Muscle of leg (tissue), 11 donors: ENCODE results near the gene ETS1. TPM values are rescaled to one million over a fixed set of nuclear protein-coding genes. Genes with fewer than 3 reads are reported as not detected.

Experiments used
- DNase-seq: peaks from one replicate; pipeline ENCODE4 v3.0.0; 2013
- H3K27ac ChIP-seq: one replicate; pipeline ENCODE4 v1.5.1; 2013; ENCODE audit warnings: mild to moderate bottlenecking, low read length, control low read depth
- H3K27me3 ChIP-seq: one replicate; pipeline ENCODE4 v1.6.1; 2013; ENCODE audit warnings: low read length; ENCODE audit not compliant: control insufficient read depth, insufficient read depth
- H3K36me3 ChIP-seq: one replicate; pipeline ENCODE4 v1.6.1; 2013; ENCODE audit warnings: low read length; ENCODE audit not compliant: control insufficient read depth, insufficient read depth
- H3K4me1 ChIP-seq: one replicate; pipeline ENCODE4 v1.6.1; 2013; ENCODE audit warnings: low read length; ENCODE audit not compliant: control insufficient read depth, insufficient read depth
- H3K4me3 ChIP-seq: one replicate; pipeline ENCODE4 v1.5.1; 2013; ENCODE audit warnings: low read length, control low read depth
- H3K9me3 ChIP-seq: replicated peaks from 2 replicates; pipeline ENCODE4 v1.6.1; 2013; ENCODE audit warnings: low read depth, low read length; ENCODE audit not compliant: control insufficient read depth
- WGBS: methylation state at CpG from one replicate; pipeline ENCODE4 v1.1.5; 2013; ENCODE audit warnings: missing lambda C conversion rate; ENCODE audit not compliant: insufficient coverage; 5-methylcytosine and 5-hydroxymethylcytosine counted together
- polyA plus RNA-seq, 8 donors: library from polyadenylated mRNA; unstranded; fragments of 120-200 nt; gene quantifications; one replicate each; pipeline versions ENCODE4 v1.2.1 to v1.2.3, GENCODE V29; 2013; ENCODE audit warnings: inconsistent platforms in 1 of 8, low replicate concordance in 1 of 8; ENCODE audit not compliant: insufficient read length in 8 of 8, insufficient read depth in 1 of 8
- total RNA-seq: library from RNA; stranded (reverse); fragments of 120-200 nt; gene quantifications from one replicate; pipeline ENCODE4 v1.2.4, GENCODE V29; 2013

The ETS1 gene
- total and polyA plus RNA-seq, 9 donors, result 35.3 to 79.1 (median 59.4) TPM

- 80% methylated on average over 2 of the region's 3 CpGs for WGBS
Observed at GRCh38 chr11:128595775-128596174, 8.4 kb upstream of the ETS1 start.

DNA sequence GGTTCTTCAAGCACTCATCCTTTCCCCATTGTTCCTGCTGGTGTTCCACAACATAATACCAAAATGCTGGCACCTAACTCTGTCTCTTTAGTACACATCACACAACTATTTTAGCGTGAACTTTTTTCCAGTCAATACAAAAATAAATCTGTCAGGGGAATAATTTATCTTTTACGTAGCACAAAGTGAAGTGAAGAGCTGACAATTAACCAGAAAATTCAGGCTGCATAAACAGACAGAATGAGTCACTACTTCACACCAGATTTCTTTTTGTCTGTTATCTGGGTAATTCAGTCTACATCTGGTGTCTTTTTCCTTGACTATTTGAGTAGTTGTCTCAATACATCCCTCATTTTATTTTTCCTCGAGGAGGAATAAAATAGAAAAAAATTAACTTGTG is 7.9 kb upstream of the ETS1 start:
- Histone ChIP-seq H3K27ac (no peak overlapping the region), H3K36me3 (no peaks in the 10 kb centered on the region)
- no peak for DNase-seq

More at GRCh38 chr11:128595775-128596174, 8.4 kb upstream of the ETS1 start:
- Histone ChIP-seq H3K9me3 (no peaks in the 10 kb centered on the region), H3K27ac (no peak overlapping the region), H3K36me3 (no peaks in the 10 kb centered on the region), H3K27me3 (peaks cover 14% of the 10 kb centered on the region), H3K4me3 (no peak overlapping the region), H3K4me1 (no peaks in the 10 kb centered on the region)
- no peak for DNase-seq

GRCh38 chr11:128594226-128594625 is 6.9 kb upstream of the ETS1 start:
- WGBS, result no CpG with 5 or more reads among the region's 1 CpG
- no peak overlapping the region for H3K4me3 ChIP-seq
- no peaks in the 10 kb centered on the region for H3K9me3 ChIP-seq
- peaks cover 14% of the 10 kb centered on the region for H3K27me3 ChIP-seq
- DNase-seq, result no peak
- H3K27ac ChIP-seq, result no peak overlapping the region
- no peaks in the 10 kb centered on the region for H3K4me1 ChIP-seq
- no peaks in the 10 kb centered on the region for H3K36me3 ChIP-seq

More for the DNA sequence above, 7.9 kb upstream of the ETS1 start:
- Histone ChIP-seq H3K4me1 (no peaks in the 10 kb centered on the region), H3K27me3 (peaks cover 14% of the 10 kb centered on the region), H3K4me3 (no peak overlapping the region), H3K9me3 (no peaks in the 10 kb centered on the region)
- no CpG with 5 or more reads among the region's 3 CpGs for WGBS

- no peaks in the 10 kb centered on the region for H3K4me1 ChIP-seq
- WGBS, result 50% methylated on average over 2 of the region's 4 CpGs
- H3K27me3 ChIP-seq, result peaks cover 14% of the 10 kb centered on the region
- no peaks in the 10 kb centered on the region for H3K9me3 ChIP-seq
- no peak for DNase-seq
- H3K27ac ChIP-seq, result no peak overlapping the region
- no peaks in the 10 kb centered on the region for H3K36me3 ChIP-seq
- H3K4me3 ChIP-seq, result no peak overlapping the region
Observed at GRCh38 chr11:128593281-128593680, 5.9 kb upstream of the ETS1 start.

- no peak for DNase-seq
- WGBS, result 55% methylated on average over 4 of the region's 7 CpGs
- Histone ChIP-seq H3K27ac (no peak overlapping the region), H3K4me1 (peaks cover 1% of the 10 kb centered on the region), H3K36me3 (no peaks in the 10 kb centered on the region), H3K9me3 (no peaks in the 10 kb centered on the region), H3K4me3 (no peak overlapping the region), H3K27me3 (peaks cover 18% of the 10 kb centered on the region)
Observed at GRCh38 chr11:128592454-128592853, 5.1 kb upstream of the ETS1 start.

- H3K36me3 ChIP-seq, result no peaks in the 10 kb centered on the region
- H3K27me3 ChIP-seq, result peaks cover 30% of the 10 kb centered on the region
- no peak overlapping the region for H3K4me3 ChIP-seq
- H3K27ac ChIP-seq, result no peak overlapping the region
- H3K4me1 ChIP-seq, result peaks cover 2% of the 10 kb centered on the region
- WGBS, result no CpG with 5 or more reads among the region's 4 CpGs
- no peak for DNase-seq
- no peaks in the 10 kb centered on the region for H3K9me3 ChIP-seq
Observed at GRCh38 chr11:128590587-128590986, 3.2 kb upstream of the ETS1 start.

DNA sequence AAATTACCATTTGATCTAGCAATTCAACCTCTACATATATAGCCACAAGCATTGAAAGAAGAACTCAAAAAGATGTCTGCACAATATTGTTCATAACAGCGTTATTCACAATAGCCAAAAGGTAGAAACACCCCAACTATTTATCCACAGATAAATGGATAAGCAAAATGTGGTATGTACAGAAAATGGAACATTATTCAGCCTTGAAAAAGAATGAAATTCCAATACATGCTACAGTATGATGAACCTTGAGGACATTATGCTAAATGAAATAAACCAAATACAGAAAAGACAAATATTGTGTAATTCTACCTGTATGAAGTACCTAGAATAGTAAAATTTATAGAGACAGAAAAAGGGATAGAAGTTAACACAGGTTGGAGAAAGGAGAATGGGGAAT is 2.6 kb upstream of the ETS1 start:
- no CpG with 5 or more reads among the region's 1 CpG for WGBS

GRCh38 chr11:128588093-128588492 is 735 bp upstream of the ETS1 start:
- DNase-seq, result no peak
- H3K4me3 ChIP-seq, result no peak overlapping the region
- H3K4me1 ChIP-seq, result peaks cover 3% of the 10 kb centered on the region
- WGBS, result no CpG with 5 or more reads among the region's 1 CpG
- H3K36me3 ChIP-seq, result no peaks in the 10 kb centered on the region
- H3K27ac ChIP-seq, result no peak overlapping the region
- peaks cover 29% of the 10 kb centered on the region for H3K27me3 ChIP-seq
- no peaks in the 10 kb centered on the region for H3K9me3 ChIP-seq

More for the DNA sequence above, 2.6 kb upstream of the ETS1 start:
- Histone ChIP-seq H3K4me1 (peaks cover 2% of the 10 kb centered on the region), H3K27ac (no peak overlapping the region), H3K4me3 (no peak overlapping the region), H3K9me3 (no peaks in the 10 kb centered on the region), H3K36me3 (no peaks in the 10 kb centered on the region), H3K27me3 (peaks cover 33% of the 10 kb centered on the region)
- no peak for DNase-seq

DNA sequence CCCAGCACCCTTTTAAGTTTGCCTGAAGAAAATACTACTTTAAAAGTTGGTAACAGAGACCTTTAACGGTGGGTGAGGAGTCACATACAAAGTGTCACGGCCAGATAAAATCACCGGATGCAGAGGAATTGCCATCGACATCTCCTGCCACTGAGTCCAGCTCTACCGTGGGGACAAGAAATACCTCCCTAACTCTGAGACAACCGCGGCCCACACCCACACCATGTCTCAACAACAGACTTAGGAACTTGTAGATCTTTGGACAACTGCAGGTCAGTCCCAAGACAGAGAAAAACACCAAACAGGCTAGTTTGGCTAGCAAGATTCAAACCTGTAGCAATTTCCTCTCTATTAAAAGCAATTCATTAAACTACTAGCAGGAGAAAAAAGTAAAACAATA is 669 bp downstream of the ETS1 start:
- Histone ChIP-seq H3K9me3 (no peaks in the 10 kb centered on the region), H3K27me3 (peaks cover 27% of the 10 kb centered on the region), H3K27ac (peak overlapping the region; percentile 52), H3K4me3 (peak overlapping the region; percentile 18), H3K4me1 (peaks cover 6% of the 10 kb centered on the region), H3K36me3 (no peaks in the 10 kb centered on the region)
- no peak for DNase-seq
- WGBS, result 40% methylated on average over 5 of the region's 7 CpGs

DNA sequence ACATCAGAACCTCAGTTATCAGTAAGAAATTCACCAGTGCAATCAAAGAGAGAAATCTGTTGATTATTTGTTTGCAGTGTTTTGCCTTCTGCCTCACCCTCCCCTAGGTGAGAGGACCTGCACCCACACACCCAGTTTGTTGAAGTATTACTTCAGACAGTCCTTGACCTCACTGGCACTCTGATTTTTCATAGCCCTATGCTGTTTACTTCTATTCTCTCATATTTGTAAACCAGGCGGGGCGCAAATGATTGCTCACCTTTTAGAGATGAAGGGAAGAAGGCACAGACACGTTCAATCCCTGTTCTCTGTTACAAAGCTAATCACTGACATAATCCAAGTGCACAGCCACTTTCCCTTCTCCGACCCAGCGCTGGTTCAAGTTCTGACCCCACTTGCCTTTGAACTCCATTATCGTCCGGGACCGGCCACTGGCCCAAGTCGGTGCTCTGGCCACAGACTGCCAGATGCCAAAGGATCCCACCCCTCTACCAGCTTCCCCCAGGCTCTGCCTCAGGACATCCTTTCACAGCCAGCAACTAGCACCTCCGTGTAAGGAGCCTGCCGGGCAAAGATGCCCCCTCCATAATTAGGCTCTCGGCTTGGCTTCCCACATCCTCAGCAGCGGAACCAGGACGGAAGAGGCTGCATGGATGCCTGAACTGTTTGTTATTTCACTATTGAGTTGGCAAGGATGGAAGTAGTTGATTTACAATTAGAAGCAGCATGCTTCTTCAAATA is 1.7 kb downstream of the ETS1 start:
- Histone ChIP-seq H3K36me3 (no peaks in the 10 kb centered on the region), H3K4me3 (peak overlapping the region; percentile 4), H3K27me3 (peaks cover 25% of the 10 kb centered on the region), H3K27ac (peak overlapping the region; percentile 23), H3K9me3 (no peaks in the 10 kb centered on the region), H3K4me1 (peaks cover 6% of the 10 kb centered on the region)
- 56% methylated on average over 9 of the region's 14 CpGs for WGBS
- DNase-seq, result no peak
